GM12878 (cell line): ENCODE measurements around the gene RDH12. TPM values are rescaled to one million over a fixed set of nuclear protein-coding genes. Genes with fewer than 3 reads are reported as not detected.

Experiments used
- BACH1 ChIP-seq: fragments of 450-650 bp; IDR thresholded peaks from 2 replicates; pipeline ENCODE4 v1.6.1; 2017; ENCODE audit warnings: mild to moderate bottlenecking, borderline replicate concordance
- EP300 ChIP-seq, 2 experiments: fragments of 150-350 bp in 1 of 2; IDR thresholded peaks; 2 replicates each; pipeline ENCODE4 v1.6.1; 2011 to 2012; ENCODE audit warnings: low read depth in 2 of 2, low read length in 2 of 2, borderline replicate concordance in 1 of 2, improper control_type of control experiment in 1 of 2, inconsistent platforms in 1 of 2; ENCODE audit not compliant: control insufficient read depth in 1 of 2
- HDGF ChIP-seq: fragments of 450-650 bp; IDR thresholded peaks from 2 replicates; pipeline ENCODE4 v1.6.1; 2016; ENCODE audit warnings: antibody characterized with exemption
- MEF2B ChIP-seq: fragments of 450-650 bp; IDR thresholded peaks from 2 replicates; pipeline ENCODE4 v1.6.1; 2018; ENCODE audit warnings: mild to moderate bottlenecking, moderate library complexity; ENCODE audit not compliant: partially characterized antibody, poor library complexity, severe bottlenecking
- MYB ChIP-seq: fragments of 150-350 bp; IDR thresholded peaks from 2 replicates; pipeline ENCODE4 v1.6.1; 2014; ENCODE audit warnings: mild to moderate bottlenecking, low read depth, low read length, borderline replicate concordance
- NKRF ChIP-seq: fragments of 450-650 bp; conservative IDR thresholded peaks from 2 replicates; pipeline ENCODE4 v1.6.1; 2017; ENCODE audit warnings: mild to moderate bottlenecking, moderate library complexity
- NR2C2 ChIP-seq: IDR thresholded peaks from 2 replicates; pipeline ENCODE4 v1.6.1; 2011; ENCODE audit warnings: borderline replicate concordance, low read depth; ENCODE audit not compliant: control insufficient read depth, insufficient read length
- NR2F1 ChIP-seq: fragments of 450-650 bp; conservative IDR thresholded peaks from 2 replicates; pipeline ENCODE4 v1.6.1; 2017; ENCODE audit warnings: mild to moderate bottlenecking
- PAX5 ChIP-seq: IDR thresholded peaks from 2 replicates; pipeline ENCODE4 v1.6.1; 2011; ENCODE audit warnings: low read depth, low read length, borderline replicate concordance
- PAX8 ChIP-seq: fragments of 450-650 bp; IDR thresholded peaks from 2 replicates; pipeline ENCODE4 v1.6.1; 2017; ENCODE audit warnings: mild to moderate bottlenecking, moderate library complexity
- RB1 ChIP-seq: fragments of 450-650 bp; formaldehyde crosslinking; IDR thresholded peaks from 2 replicates; pipeline ENCODE4 v1.6.1; 2017; ENCODE audit warnings: mild to moderate bottlenecking, borderline replicate concordance
- SMC3 ChIP-seq: IDR thresholded peaks from 2 replicates; pipeline ENCODE4 v1.6.1; 2011; ENCODE audit warnings: low read length, improper control_type of control experiment, borderline replicate concordance
- STAT1 ChIP-seq: fragments of 450-650 bp; conservative IDR thresholded peaks from 2 replicates; pipeline ENCODE4 v1.6.1; 2014; ENCODE audit warnings: antibody characterized with exemption, mild to moderate bottlenecking
- ZNF687 ChIP-seq: fragments of 450-650 bp; IDR thresholded peaks from 2 replicates; pipeline ENCODE4 v1.6.1; 2017; ENCODE audit warnings: mild to moderate bottlenecking, moderate library complexity
- polyA plus RNA-seq, 11 experiments: library from polyadenylated mRNA; depleted of rRNA in 4 of 11; unstranded in 6 of 11; stranded (reverse) in 5 of 11; fragments of >200 nt; fragmentation: Nextera tagmentation in 4 of 11; fragmentation: Illumina TruSeq in 1 of 11; extraction: Ambion mirVana in 4 of 11; extraction: Trizol in 1 of 11; gene quantifications; 1 replicate in 1 of 11; 2 replicates in 10 of 11; pipeline versions ENCODE4 v1.2.1 to v1.2.3, GENCODE V29; 2011 to 2016; ENCODE audit warnings: inconsistent platforms in 2 of 11, missing spikeins in 2 of 11, low read depth in 1 of 11
- total RNA-seq, 4 experiments: library from RNA; depleted of rRNA in 3 of 4; stranded (reverse); fragments of >200 nt in 3 of 4; fragmentation: Illumina TruSeq in 1 of 4; extraction: Trizol in 1 of 4; gene quantifications; 2 replicates each; pipeline versions ENCODE4 v1.2.1 to v1.2.3, GENCODE V29; 2013 to 2021
- TF ChIP-seq, protein P1 (sequence below): fragments of 450-650 bp; IDR thresholded peaks from 2 replicates; pipeline ENCODE4 v1.6.1; 2018; ENCODE audit warnings: mild to moderate bottlenecking, low read depth, moderate library complexity; ENCODE audit not compliant: partially characterized antibody
- TF ChIP-seq, protein P2 (sequence below): fragments of 450-650 bp; formaldehyde crosslinking; IDR thresholded peaks from 2 replicates; pipeline ENCODE4 v1.4.0; 2020; ENCODE audit warnings: mild to moderate bottlenecking, moderate library complexity

The RDH12 gene
- total and polyA plus RNA-seq, 10 of the 15 experiments (the other 5 are each of a cell fraction or from before 2014, with no cell fraction given) = not detected

DNA sequence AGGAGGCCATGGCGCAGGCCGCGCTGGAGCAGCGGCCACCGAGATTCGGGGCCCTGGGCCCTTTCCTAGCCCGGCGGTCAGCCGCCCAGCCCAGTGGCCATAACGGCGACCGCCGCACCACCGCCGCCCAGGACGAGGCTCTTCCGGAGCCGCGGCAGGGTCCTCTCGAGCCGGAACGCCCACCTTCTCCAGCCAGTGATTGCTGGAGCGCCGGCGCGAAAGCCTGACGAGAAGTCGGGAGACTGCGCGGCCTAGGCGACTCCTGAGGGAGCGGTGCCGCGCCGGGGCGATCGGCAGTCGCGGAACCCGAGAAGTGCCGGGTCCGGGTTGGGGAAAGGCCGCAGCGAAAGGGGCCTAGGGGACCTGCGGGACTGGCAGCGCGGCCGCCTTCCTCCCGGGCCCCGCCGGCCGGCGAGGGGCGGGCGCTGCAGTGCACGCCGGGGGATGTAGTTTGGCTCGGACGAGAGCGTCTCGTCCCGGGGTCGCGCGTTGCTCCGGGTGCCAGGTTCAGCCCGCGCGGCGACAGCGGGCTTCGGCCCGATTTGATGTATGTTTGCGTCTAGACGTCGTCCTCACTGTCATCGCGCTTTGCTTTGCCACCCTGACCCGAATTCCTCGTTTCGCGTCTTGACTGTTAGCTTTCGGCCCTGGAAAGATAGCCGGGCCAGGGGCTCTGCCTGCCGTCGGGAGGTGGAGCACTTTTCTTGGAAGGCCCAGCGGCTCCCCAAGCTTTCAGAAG is 27.0 kb upstream of the RDH12 start, which contains the start of gene VTI1B (continued):
- TF ChIP-seq BACH1 (peak; percentile 69; the same call in 1 of the 2 replicates), SMC3 (no peak), PAX8 (no peak), EP300 (IDR thresholded peaks at IDR 0.05; ENCODE audit: borderline replicate concordance in 1 of 2, control insufficient read depth in 1 of 2, low read depth in 2 of 2, low read length in 2 of 2) (no peak), PAX5 (no peak), STAT1 (peak; percentile 92), RB1 (peak; percentile 68; the same call in 1 of the 2 replicates), ZNF687 (0 out of 2 replicates have a peak, but pooled peaks have one; percentile 29), HDGF (no peak), NR2C2 (no peak), MYB (peak; percentile 99), MEF2B (peak; percentile 42), NKRF (peak; percentile 87), NR2F1 (peak; percentile 62)
- TF ChIP-seq, protein P1, sequence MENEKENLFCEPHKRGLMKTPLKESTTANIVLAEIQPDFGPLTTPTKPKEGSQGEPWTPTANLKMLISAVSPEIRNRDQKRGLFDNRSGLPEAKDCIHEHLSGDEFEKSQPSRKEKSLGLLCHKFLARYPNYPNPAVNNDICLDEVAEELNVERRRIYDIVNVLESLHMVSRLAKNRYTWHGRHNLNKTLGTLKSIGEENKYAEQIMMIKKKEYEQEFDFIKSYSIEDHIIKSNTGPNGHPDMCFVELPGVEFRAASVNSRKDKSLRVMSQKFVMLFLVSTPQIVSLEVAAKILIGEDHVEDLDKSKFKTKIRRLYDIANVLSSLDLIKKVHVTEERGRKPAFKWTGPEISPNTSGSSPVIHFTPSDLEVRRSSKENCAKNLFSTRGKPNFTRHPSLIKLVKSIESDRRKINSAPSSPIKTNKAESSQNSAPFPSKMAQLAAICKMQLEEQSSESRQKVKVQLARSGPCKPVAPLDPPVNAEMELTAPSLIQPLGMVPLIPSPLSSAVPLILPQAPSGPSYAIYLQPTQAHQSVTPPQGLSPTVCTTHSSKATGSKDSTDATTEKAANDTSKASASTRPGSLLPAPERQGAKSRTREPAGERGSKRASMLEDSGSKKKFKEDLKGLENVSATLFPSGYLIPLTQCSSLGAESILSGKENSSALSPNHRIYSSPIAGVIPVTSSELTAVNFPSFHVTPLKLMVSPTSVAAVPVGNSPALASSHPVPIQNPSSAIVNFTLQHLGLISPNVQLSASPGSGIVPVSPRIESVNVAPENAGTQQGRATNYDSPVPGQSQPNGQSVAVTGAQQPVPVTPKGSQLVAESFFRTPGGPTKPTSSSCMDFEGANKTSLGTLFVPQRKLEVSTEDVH = no peak
- TF ChIP-seq, protein P2, sequence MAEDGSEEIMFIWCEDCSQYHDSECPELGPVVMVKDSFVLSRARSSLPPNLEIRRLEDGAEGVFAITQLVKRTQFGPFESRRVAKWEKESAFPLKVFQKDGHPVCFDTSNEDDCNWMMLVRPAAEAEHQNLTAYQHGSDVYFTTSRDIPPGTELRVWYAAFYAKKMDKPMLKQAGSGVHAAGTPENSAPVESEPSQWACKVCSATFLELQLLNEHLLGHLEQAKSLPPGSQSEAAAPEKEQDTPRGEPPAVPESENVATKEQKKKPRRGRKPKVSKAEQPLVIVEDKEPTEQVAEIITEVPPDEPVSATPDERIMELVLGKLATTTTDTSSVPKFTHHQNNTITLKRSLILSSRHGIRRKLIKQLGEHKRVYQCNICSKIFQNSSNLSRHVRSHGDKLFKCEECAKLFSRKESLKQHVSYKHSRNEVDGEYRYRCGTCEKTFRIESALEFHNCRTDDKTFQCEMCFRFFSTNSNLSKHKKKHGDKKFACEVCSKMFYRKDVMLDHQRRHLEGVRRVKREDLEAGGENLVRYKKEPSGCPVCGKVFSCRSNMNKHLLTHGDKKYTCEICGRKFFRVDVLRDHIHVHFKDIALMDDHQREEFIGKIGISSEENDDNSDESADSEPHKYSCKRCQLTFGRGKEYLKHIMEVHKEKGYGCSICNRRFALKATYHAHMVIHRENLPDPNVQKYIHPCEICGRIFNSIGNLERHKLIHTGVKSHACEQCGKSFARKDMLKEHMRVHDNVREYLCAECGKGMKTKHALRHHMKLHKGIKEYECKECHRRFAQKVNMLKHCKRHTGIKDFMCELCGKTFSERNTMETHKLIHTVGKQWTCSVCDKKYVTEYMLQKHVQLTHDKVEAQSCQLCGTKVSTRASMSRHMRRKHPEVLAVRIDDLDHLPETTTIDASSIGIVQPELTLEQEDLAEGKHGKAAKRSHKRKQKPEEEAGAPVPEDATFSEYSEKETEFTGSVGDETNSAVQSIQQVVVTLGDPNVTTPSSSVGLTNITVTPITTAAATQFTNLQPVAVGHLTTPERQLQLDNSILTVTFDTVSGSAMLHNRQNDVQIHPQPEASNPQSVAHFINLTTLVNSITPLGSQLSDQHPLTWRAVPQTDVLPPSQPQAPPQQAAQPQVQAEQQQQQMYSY (CRISPR knock-in tag) = no peak
